Islet of Langerhans (tissue), 1 donor: ENCODE data around the gene HADH.

ENCODE experiments used
- FAIRE-seq: peaks from one replicate; lab custom pipeline; 2011; peaks lifted over from hg19 to GRCh38; lab: Jason Lieb, UNC

The HADH gene

DNA sequence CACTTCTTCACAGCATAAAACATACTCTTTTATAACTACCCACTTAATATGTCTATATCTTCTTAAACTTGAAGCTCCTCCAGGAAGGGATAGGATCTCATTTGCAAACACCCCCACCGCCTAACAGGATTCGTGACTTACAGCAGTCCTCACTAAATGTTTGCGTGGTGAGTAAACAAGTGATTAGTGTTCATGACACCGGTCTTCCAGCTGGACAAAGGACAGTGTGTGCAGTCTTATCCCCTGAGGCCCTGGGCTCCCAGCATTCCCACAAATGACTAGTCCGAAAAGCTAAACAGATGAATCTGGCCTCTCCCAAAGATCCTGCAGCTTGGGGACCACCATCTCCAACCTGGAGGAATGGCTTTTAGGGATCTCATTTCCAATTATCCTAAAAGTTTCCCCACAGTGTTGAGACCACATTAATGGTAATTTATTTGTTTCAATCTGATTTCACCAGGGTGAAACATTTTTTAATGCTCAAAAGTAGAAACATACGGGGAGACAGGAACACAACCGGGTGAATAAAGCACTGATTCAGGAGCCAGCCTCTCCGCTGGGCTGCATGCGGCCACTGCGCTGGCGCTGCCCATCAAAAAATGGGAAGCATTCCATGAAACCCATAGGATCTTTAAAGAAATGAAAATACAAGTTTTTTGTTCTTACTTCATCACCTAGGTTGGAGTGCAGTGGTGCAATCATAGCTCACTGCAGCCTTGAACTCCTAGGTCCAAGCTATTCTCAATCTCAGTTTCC, 69.2 kb downstream of the HADH start:
- no peak for FAIRE-seq

DNA sequence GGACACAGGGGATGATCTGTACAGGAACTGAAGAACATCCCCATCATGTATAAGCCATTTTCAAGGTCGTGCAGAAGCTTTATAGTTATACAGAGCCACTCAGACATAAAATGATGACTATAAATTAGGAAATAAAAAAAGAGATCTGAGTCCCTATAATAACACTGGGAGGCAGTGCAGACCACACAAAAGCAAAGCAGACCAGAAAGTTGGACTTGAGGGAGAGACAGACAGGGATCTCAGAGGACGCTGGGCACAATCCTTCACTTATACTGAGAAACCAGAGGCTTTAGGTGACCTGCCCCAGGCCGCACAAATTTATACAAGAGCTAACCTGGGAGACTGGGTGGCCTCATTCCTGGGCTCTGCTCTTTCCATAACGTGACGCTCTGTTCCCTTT, 70.5 kb downstream of the HADH start:
- FAIRE-seq, result no peak

DNA sequence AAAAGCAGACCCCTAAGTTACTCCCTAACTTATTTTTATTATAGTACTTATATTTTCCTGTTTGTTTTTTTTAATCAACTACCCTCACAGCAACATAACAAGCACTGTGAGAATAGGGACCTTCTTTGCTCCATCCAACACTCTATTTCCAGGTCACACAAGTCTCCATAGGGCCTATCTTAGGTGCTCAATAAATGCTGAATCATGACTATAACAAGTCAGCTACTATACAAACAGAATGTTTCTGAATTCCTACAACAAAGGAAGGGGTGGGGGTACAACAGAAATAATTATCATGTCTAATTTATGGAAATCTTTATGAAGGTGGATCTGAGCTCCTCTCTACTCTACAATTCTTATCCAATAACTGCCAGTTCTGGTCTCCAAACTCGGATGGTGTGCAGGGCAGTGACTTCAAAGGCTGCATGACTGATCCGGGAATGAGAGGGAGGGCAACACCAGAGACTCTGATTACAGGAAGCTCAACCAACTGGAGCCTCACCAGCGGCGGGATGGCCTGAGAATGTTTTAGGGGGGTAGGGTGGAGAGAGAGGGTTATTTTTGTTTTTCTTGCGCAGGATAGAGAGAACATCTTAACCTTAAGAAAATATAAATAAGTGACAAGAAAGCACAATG, 71.1 kb downstream of the HADH start:
- no peak for FAIRE-seq

DNA sequence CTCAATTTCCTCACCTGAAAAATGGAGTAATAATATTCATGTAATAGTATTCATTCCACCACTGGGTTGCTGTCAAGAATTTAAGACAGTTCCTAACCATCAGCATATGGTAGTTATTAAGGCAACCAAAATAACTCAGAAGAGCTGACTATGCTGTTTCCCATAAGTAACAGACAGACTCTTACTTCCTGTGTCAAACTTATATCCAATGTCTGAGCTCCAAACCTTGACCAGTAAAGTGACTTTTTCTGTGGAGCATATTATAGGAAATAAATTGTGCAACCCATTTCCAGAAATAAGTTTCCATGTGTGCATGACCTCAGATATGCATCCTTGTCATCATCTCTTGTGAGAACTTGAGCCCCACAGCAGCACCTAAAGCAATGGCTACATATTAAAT, 78.8 kb downstream of the HADH start:
- no peak for FAIRE-seq

DNA sequence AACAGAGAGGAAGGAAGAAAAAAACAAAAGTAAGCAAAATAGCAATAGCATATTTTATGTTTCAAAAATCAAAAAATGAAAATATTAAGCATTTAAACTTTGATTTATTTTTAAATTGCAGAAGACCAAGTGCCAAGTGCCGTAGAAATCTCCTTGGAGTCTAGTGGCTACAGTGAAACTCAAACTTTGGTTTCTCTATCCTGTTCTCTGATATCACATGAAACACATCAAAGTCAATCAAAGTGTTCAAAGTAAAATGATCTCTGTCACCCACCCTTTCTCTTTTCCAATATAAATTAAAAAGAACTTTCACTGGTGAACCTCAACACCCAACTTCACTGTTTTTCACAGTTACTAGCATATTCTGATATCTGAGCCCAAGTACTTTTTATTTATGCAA, 81.1 kb downstream of the HADH start:
- no peak for FAIRE-seq

DNA sequence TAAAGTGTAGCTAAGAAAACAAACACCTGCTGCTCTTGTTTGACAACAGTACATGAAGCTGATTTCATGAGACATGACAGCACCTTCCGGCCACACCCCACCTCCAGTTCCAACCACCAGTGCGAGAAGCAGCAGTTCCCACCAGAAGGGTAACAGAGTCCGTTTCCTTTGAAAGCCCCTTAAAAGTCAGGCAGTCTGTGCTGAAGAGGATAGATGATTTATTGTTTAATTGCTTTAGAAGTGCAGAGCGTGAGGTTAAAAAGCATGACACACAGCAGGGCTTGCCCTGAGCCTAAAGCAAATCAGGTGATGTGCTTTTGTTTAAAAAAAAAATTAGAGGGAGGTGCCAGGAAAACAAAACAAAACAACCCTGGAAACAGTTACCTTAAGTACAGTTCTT, 82.6 kb downstream of the HADH start:
- FAIRE-seq, result no peak

DNA sequence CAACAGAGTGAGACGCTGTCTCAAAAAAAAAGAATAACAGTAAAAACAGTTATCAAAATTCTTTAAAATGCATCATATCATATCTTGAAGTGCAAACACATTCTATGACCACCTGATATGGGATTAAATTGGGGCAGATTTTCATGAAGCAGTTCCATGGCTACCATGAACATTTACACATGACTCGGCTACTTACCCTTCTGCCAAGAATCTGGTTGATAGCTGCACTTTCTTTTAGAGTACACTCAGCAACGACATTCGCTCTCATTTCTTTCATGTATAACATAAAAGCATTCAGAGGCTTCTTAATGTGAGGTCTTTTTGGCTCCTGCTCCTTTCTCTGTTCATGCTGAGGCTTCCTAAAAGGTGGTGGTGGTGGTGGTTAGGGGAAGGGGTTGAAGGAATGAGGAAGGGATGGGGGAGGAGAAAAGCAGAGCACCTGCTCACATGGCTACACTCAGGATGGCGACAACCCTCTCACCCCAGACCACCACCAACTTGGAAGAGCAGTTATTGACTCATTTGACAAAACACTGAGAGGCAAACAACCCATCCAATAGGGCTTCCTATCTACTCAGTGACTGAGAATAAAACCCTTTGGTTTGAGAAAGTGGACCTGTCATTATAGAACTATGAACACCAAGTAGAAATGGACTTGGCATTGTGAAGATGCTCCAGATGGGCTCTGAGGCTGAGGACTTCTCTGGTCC, 88.5 kb downstream of the HADH start:
- FAIRE-seq, result no peak

DNA sequence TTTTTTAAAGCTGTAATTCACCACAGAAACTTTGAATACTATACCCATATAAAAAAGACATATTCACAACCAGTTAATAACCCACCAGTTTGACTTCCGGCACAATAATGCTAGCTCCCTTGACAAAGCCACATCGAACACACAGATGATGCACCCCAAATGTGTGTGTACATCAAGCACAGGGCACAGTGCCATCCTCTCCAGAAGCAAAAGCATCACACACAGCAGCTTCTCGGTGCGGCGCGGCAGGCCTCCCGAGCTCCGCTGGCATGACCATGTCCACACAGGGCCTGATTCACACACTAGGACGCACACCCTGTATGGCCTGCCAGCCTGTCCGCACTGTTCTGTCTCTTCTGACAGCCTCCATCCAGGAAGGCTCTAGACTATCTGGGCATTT, 91.1 kb downstream of the HADH start:
- FAIRE-seq, result no peak

DNA sequence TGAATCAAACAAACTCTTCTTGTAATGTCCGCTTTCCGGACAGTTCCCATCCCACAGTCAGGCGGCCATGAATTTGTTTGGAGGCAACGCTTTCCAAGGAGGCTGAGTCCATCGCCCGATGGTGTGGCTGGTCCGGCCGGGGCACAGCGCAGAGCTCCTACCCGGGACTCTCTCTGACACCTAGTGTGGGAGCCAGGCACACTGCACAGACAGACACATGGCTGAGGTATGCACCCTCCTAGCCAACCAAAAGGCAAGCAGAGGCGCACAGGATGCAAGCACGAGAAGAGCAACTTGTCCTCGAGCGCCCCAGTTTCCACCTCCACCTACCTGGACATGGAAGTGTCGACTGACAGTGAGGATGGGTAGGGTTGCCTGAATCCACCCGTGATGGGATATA, 91.6 kb downstream of the HADH start:
- no peak for FAIRE-seq
